ENCODE measurements around the gene SEPTIN12. TPM values are rescaled to one million over a fixed set of nuclear protein-coding genes. Genes with fewer than 3 reads are reported as not detected.
A peak's percentile ranks its signal among the peaks of the same experiment; 100 is the strongest.

SEPTIN12 gene
- total RNA-seq, 4 donors from 2014 or later = not detected

- intact Hi-C loops (cut with DNase I) = no loop called here
- H3K9me3 ChIP-seq = no peaks in the 10 kb centered on the region
- no peak overlapping the region for H3K27ac ChIP-seq
- peaks cover 0 to 28% (median 3%) of the 10 kb centered on the region in 3 donors for H3K4me1 ChIP-seq
- TF ChIP-seq CTCF (IDR thresholded peaks at IDR 0.05) (no peak), POLR2A (IDR thresholded peaks at IDR 0.05) (no peak)
- WGBS, 2 donors = 65% methylated on average over 5 of the region's 9 CpGs; no CpG with 5 or more reads in 1 of the 2 donors
- no peak for DNase-seq
- no peak overlapping the region for H3K4me3 ChIP-seq
- H3K27me3 ChIP-seq = no peaks in the 10 kb centered on the region
- H3K36me3 ChIP-seq = peaks cover 7 to 99% (median 40%) of the 10 kb centered on the region in 3 donors
Observed at GRCh38 chr16:4811773-4812172, 23.6 kb upstream of the SEPTIN12 start.

GRCh38 chr16:4811242-4811641 lies 23.1 kb upstream of the SEPTIN12 start:
- Histone ChIP-seq H3K27ac (peak overlapping the region in 1 of 4 donors; percentile 42), H3K36me3 (peaks cover 7 to 99% (median 40%) of the 10 kb centered on the region in 3 donors), H3K9me3 (no peaks in the 10 kb centered on the region), H3K4me3 (no peak overlapping the region), H3K27me3 (no peaks in the 10 kb centered on the region), H3K4me1 (peaks cover 0 to 28% (median 3%) of the 10 kb centered on the region in 3 donors)
- intact Hi-C loops (cut with DNase I) = no loop called here
- TF ChIP-seq CTCF (IDR thresholded peaks at IDR 0.05) (no peak), POLR2A (IDR thresholded peaks at IDR 0.05) (no peak)
- no peak for DNase-seq
- WGBS, 2 donors = 94 to 100% methylated on average over 1 to 2 of the region's 3 CpGs

- Histone ChIP-seq H3K4me1 (peaks cover 7 to 29% (median 8%) of the 10 kb centered on the region in 3 donors), H3K4me3 (no peak overlapping the region), H3K27ac (no peak overlapping the region), H3K9me3 (no peaks in the 10 kb centered on the region), H3K27me3 (no peaks in the 10 kb centered on the region), H3K36me3 (peaks cover 0 to 71% (median 19%) of the 10 kb centered on the region in 3 donors)
- no peak for TF ChIP-seq CTCF (IDR thresholded peaks at IDR 0.05)
- no peak for TF ChIP-seq POLR2A (IDR thresholded peaks at IDR 0.05)
- DNase-seq = no peak
- intact Hi-C loops (cut with DNase I) = no loop called here
- WGBS, 2 donors = 85 to 97% methylated on average over 6 of the region's 6 CpGs
Observed at GRCh38 chr16:4806280-4806679, 18.1 kb upstream of the SEPTIN12 start.

GRCh38 chr16:4805231-4805630 lies 17.1 kb upstream of the SEPTIN12 start:
- TF ChIP-seq POLR2A (IDR thresholded peaks at IDR 0.05) = no peak
- no peak for DNase-seq
- intact Hi-C loops (cut with DNase I) = no loop called here
- Histone ChIP-seq H3K27me3 (no peaks in the 10 kb centered on the region), H3K4me3 (no peak overlapping the region), H3K9me3 (no peaks in the 10 kb centered on the region), H3K27ac (no peak overlapping the region), H3K4me1 (peaks cover 17 to 30% (median 19%) of the 10 kb centered on the region in 3 donors), H3K36me3 (peaks cover 0 to 61% (median 16%) of the 10 kb centered on the region in 3 donors)
- 84 to 89% methylated on average over 11 of the region's 11 CpGs for WGBS, 2 donors

- WGBS, 2 donors = 58 to 87% methylated on average over 8 to 9 of the region's 26 CpGs
- no peak overlapping the region for H3K4me3 ChIP-seq
- H3K4me1 ChIP-seq = peaks cover 20 to 34% (median 23%) of the 10 kb centered on the region in 3 donors
- H3K36me3 ChIP-seq = peaks cover 0 to 57% (median 20%) of the 10 kb centered on the region in 3 donors
- H3K27ac ChIP-seq = peak overlapping the region in 1 of 4 donors; percentile 4
- H3K9me3 ChIP-seq = no peaks in the 10 kb centered on the region
- no peak for TF ChIP-seq CTCF (IDR thresholded peaks at IDR 0.05)
- no peak for TF ChIP-seq POLR2A (IDR thresholded peaks at IDR 0.05)
- intact Hi-C loops (cut with DNase I) = no loop called here
- DNase-seq = no peak
- no peaks in the 10 kb centered on the region for H3K27me3 ChIP-seq
Observed at GRCh38 chr16:4803898-4804762, 16.0 kb upstream of the SEPTIN12 start.

Measured in esophagus squamous epithelium (tissue), 5 donors.